Right lung (tissue), 5 donors: ENCODE data around the gene FAM81A. TPM values are rescaled to one million over a fixed set of nuclear protein-coding genes. Genes with fewer than 3 reads are reported as not detected.
"Not testable (repeated sequence)": the region's sequence is repeated elsewhere in the genome, so short reads cannot be mapped to it uniquely, and the experiment has no call there.

Experiments
- DNase-seq, 2 donors: peaks; one replicate each; pipeline ENCODE4 v3.0.0-alpha.2; 2013
- polyA plus RNA-seq, 5 donors: library from polyadenylated mRNA; unstranded; fragments of 120-200 nt; gene quantifications; one replicate each; pipeline versions ENCODE4 v1.2.1 to v1.2.3, GENCODE V29; 2013; ENCODE audit warnings: inconsistent platforms in 1 of 5, low replicate concordance in 1 of 5; ENCODE audit not compliant: insufficient read length in 5 of 5, insufficient read depth in 1 of 5

FAM81A gene
- polyA plus RNA-seq, 5 donors = 2.6 to 4.0 (median 3.1) TPM

DNA sequence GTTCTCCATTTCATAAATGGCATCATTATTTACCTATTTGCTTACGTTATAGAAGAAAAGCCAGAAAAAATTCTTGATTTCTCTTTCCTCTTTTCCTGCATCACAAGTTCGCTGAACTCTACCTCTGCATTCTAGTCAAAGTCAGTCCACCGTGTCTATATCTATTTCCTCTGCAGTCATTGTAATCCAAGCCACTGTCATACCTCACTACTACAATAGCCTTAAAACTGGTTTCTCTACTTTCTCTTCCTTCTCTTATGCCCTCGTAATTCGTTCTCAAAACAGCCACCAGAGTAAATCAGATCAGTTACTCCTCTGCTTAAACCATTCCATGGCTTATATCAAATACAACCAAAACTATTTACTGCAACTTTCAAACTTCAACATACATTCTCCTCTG lies 13.4 kb upstream of the FAM81A start:
- DNase-seq = no peak

DNA sequence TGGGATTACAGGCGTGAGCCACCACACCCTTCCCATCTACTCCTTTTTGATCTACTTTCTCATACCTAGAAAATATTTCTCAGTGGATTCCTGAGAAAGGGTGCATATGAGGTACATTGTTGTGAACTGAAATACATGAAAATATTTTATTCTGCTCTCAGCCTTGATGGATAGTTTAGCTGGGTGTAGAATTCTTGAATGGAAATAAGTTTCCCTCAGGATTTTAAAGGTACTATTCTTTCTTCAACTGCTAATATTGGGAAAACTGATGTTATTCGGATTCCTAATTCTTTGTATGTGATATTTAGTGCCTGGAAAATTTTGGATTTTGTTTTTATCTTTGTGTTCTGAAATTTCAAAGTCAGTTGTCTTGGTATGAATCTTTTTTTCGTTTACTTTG lies 9.1 kb upstream of the FAM81A start:
- not testable (repeated sequence) for DNase-seq

DNA sequence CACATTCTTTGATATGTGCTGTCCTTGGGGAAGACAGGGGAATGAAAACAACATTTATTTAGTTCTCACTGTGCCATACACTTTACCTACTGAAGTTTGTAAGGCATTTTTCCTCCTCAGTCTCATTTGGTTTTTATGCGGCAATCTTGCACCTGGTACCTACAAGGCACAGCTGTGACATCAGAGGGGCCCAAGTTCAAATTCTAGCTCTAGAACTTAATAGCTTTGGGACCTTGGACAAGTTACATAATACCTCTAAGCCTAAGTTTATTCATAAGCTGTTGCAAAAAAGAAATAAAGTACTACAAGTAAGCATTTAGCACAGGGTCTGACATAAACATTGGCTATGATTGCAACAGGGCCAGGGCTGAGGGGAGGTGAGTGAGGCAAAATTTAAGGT lies 5.6 kb upstream of the FAM81A start:
- no peak for DNase-seq

DNA sequence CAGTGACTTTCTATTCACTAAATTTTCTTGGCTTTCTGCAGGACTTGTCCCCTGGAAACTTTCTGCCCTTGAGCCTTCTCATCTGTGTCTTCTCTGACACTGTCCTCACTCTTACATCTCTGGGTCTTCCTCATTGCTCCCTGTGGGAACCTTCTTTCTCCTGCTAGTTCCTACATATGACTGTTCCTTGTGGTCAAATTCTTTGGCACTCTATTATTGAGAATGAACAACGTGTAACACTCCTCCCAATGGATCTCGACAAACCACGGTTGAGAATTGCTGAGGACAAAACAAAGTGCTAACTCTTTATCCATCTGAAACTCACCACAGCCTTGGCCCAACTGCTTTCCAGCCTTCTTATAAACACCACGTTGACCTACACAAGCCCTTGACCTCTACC lies 3.5 kb upstream of the FAM81A start:
- DNase-seq = no peak

DNA sequence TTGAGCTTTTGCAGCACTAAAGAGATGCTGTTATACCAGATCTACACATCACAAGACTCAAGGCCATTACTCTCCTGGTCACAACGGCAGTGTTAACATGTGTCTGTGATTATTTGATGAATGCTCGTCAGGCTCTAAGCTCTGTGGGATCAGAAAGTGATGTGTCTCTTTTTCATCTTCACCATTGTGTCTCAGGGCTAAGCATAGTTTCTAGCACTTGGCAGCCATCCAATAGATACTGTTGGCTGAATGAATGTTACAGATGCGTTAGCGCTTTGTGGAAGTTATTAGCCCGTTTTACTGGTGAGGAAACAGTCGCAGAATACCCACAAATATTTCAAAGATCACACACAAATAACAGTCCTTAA lies 1.2 kb upstream of the FAM81A start:
- no peak for DNase-seq

DNA sequence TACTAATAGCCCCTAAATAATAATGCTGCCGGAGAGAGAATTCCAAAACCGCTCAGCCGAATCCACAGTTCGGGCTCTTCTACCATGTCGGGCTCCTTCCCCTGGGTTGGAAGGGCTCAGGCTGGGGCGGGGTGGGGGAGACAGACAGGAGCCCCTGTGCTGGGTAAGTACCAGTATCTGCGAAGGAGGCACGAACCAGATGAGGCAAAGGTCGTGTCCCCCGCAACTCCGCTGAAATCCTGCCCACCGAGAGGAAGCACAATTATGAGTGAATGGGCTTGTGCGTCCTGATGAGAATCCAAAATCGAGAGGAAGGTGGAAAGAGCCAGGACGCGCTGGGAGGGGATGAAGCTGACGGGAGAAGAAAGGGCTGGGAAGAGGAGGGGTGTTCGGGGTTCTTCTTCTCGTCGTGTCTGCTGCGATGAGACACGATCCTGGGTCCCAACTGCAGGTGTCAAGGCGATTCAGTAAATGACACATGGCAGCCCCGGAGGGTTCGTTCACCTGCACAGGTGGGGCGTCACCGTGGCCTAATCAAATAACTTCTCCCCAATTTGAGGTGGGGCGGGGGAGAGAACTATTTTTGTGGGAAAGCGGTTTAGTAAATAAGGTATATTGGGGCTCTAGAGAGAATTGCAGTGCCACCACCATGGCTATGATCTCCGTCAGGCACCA lies 707 bp upstream of the FAM81A start:
- no peak for DNase-seq

DNA sequence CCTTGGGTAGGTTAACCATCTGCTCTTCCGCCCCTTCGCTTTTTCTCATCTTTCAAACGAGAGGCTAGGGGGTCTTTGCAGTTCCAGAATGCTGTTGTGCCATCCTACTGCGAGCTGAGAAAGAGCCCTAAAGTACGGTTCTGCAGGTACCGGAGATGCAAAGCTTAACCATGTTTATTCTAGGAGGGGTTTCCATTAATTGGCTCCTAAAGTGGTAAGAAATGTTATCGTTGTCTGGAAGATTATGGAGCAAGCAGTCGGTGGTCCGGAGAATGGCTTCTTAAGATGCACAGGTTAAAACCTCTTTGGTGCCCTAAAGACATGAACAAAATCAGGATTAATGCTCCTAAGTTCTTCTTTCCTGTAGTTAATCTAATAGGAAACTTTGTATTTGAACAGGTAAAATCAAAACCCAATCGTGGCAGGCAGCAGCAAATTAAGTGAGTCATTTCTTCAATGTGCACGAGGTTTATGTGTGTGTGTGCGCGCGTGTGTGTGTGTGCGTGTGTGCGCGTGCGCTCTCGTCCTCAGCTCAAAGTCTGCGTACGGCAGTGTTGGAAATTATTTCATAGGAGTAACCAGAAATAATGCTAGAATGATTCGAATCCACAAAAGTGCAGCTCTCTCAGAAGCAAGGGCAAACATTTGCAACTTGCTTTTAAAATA lies 772 bp downstream of the FAM81A start:
- DNase-seq = no peak

DNA sequence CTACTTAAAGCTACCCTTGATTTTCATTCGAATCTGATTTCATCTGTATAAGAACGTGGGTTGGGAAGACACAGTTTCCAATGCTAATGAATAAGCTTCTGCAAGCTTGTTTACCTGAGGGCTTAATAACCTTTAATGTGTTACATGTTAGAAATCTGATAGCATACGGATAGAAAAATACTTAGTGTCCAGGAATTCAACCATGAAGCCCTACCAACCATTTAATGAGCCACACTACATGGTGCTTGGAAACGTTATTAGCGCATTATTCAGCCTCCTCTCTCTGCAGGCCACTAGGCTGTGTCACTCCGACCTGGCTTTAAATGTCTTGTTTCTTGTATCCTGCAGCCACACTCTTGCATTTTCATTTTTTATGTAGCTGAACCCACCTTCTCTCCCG lies 1.6 kb downstream of the FAM81A start:
- DNase-seq = no peak

DNA sequence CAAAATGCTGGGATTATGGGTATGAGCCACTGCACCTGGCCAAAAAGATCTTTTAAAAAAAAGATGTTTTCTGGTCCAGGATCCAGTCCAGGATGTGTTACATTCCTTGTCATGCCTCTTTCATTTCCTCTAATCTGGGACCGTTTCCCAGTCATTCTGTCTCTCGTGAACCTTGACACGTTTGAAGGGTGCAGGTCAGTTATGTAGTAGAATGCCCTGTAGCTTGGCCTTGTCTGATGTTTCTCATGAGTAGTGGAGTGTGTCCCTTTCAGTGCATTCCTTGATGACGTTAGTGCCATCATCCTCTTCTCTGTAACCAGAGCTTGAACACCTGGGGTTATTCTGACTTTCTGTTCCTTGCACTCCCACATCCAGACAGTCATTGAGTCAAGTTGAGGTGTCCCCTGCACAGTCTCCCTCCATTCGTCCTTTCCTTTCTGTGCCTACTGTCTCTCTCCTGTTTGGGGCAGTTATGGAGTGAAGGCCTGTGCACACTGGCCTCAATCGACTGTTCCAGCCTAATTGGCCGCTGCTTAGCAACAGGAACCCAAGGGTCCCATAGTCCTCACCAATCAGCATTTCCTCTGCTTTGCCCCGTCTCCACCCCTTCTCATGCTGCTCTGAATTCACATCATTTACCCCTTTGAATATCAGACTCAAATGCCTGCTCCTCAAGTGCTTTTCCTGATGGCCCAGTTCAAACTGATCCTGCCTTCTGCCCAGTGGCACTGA lies 5.5 kb downstream of the FAM81A start:
- DNase-seq = no peak

DNA sequence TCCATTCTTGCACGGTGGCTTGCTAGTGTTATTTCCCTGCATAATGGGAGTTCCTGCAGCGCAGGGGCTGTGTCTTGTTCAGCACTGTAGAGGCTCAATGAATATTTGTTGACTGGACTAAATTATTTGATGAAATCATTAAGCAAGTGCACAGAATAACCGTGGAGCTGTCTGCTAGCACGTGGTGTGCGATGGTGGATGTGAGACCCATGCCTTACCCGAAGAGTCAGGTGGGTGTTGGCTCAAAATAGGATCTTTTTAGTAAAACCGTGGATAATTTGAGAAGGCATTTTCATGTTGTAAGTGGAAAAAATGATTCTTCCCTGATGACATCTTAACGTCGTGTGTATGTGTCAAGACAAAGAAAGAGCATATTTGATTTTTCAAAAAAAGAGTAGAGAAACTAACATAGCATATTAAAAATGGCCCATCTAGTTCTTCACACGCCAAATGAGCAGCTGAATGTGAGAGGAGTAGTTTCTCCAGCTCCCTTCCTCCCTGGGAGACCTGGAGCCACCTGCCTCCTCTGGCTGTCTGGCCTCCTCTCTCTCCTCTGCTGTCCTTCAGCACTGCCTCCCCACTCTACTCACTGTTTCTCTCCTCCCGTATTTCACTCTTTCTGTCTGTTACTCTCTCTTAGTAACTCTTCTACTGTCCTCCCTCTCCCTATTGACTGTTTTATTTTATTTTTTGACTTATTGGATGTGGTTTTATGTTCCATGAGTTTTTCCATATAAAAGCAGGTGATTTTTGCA lies 6.3 kb downstream of the FAM81A start:
- no peak for DNase-seq

DNA sequence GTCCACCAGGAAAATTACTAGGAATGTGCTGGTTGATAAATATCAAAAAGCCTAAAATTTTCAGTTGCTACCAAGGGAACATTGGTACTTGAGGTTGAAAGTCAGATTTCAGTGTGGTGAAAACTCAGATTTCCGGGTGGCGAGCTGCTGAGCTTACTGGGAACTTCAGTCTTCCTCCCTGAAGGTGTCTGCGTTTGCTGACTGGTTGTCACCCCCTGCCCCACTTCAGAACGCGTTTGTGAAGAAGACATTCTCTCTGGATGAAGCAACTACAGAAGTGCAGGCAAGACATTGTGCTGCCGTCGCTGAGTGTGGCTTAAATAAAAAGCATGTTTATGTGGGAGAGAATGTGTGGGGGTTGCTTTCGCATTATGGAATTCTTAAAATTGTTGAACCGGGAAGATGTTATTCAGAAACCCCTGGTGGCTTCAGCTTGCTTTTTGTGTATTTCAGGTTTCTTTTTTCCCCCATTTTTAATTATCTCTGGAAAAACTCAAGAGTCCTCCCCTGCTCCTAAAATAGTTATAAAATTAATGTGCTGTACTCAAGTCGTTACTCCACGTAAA lies 7.1 kb downstream of the FAM81A start:
- no peak for DNase-seq

DNA sequence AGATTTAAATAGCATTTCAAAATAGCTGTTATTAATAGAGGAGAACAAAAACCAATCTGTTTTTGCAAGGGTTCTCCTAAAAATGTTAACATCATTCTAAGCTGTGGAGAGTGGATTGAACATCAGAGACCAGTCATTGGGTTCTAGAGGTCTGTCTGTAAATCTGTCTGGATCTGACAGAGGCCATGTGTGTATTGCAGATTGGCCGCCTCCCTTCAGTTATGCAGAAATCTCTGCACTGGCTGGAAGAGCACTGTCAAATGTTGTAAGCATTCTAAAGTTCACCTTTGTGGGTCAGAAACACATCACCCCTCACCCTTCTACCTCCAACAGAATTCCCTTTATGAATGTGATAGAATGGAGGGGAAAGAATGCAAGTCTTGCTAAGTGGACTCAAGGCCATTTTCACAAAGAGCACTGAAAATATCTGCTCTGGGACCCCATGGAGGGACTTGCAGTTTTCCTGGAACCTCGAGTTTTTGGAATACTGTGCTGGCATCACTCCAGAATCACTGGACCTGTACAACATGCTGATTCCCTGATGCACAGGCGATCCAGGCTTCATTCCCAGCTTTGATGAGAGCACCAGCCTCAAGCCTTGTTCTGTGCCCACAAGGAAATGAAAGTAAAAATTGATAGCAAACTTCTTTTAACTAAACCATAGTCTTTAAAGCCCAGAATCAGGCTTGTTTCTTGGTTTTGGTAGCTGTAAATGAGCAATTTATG lies 8.4 kb downstream of the FAM81A start:
- DNase-seq = no peak

DNA sequence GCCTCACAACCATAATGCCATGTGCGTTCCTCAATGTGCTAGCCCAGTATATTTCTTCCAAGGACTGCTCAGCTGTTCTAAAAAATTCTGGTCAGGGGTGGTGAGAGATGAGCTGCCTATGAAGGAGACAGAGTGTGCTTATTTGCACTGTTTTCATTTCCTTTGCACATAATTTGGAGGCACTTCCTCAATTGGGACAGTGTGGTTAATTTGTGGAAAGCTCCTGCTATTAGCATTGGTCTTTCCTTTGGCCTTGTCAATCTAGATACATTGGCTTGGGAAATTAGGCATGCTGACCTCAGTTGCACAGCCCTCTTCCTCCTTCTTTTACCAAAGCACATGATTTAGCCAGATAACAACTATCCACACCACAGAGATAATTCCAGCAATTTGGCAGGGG lies 9.4 kb downstream of the FAM81A start:
- no peak for DNase-seq

DNA sequence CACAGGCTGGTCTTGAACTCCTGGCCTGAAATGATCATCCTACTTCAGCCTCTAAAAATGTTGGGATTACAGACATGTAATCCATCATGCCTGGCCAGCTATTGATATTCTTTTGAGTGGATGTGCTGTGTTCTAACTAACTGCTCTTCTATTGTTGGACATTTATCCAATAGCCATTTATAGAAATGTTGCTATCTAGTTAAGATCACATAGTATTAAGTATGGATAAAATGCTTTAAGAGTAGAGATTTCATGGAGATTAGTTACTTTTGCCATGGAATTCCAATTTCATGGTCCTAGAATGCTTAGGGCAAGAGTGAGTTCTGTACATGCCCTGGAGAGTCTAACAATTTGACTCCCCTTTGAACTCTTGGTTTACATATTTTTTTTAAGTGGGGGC lies 10.9 kb downstream of the FAM81A start:
- DNase-seq = no peak

DNA sequence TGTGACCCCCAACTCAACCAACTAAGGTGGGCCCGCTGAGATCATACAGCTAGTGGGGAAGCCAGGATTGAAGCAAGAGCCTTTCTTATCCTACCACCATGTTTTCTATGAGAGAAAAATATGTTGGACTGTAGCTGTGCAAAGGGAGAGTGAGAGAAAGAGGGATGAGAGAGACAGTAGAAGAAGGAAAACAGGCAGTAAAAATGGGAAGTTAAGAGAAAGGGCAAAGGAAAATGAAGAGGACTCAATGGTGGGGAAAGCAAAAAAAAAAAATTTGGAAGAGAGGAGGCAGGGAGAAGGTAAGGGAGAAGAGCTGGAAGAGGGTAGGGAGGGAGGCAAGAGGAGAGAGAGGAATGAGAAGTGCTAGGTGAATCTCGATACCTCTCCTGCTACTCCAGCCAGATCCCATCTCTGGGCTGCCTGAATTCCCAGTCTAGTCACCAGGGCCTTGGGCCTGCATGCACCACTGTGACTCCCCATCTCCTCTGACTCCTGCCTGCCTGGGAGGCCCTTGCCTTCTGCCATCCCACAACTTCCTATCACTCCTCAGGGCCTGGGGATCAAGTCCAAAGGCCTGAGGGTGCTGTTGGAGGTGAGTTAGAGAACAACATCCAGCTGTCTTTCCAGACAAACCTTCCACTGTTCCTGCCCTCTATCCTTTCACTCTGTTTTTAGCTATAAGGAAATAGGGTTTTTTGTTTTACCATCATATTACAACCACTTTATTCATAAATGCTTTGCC lies 15.7 kb downstream of the FAM81A start:
- DNase-seq = no peak

DNA sequence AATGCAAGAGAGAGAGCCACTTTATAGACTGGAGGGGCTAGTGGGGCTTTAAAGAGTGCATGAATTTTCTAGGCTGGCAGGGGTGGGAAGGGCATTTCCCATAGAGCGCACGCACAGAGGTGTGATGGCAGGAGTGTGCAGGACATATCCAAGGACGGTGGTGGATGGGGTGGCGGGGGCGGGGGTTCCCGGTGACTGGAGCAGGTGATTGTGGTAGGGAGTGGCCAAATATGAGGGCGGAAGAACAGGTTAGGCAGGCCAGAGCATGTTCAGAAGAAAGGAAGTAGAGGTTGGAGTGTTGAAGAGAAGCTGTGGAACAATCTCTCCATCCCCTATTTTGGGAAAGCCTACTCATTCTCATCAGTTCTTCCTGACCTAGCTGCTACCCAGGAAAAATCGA lies 18.1 kb downstream of the FAM81A start:
- DNase-seq = no peak

DNA sequence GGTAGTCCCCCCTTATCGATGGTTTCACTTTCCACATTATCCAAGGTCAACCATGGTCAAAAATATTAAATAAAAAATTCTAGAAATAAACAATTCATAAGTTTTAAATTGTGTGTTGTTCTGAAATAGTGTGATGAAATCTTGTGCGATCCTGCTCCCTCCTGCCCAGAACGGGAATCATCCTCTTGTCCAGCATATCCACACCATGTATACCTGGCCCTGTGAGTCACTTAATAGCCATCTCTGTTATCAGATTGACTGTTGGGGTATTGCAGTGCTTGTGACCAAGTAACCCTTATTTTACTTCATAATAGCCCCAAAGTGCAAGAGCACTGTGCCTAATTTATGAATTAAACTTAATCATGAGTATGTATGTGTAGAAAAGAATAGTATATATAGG lies 19.1 kb downstream of the FAM81A start:
- DNase-seq = no peak

DNA sequence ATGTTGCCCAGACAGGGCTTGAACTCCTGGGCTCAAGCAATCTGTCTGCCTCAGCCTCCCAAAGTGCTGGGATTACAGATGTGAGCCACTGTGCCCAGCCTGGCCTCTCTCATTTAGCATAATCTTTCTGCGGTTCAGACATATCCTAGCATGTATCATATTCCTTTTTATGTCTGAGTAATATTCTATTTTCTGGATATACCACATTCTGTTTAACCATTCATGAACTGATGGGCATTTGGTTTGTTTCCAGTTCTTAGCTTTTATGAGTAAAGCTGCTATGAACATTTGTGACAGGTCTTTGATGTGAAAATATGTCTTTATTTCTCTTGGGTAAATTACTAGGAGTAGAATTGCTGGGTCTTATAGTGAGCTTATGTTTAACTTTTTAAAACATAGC lies 23.5 kb downstream of the FAM81A start:
- no peak for DNase-seq

DNA sequence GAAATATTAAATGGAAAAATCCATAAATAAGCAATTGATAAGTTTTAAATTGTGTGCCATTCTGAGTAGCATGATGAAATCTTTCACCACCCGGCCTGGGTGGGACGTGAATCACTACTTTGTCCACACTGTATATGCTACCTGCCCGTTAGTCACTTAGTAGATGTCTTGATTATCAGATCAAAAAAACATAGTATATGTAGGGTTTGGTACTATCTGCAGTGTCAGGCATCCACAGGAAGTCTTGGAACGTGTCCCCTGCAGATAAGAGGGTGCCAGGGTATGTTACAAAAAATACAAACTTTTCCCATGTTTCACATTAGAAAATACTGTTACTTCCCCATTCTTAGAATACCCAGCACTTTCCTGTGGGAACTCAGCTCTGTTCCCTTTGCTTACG lies 35.2 kb downstream of the FAM81A start:
- DNase-seq = no peak

DNA sequence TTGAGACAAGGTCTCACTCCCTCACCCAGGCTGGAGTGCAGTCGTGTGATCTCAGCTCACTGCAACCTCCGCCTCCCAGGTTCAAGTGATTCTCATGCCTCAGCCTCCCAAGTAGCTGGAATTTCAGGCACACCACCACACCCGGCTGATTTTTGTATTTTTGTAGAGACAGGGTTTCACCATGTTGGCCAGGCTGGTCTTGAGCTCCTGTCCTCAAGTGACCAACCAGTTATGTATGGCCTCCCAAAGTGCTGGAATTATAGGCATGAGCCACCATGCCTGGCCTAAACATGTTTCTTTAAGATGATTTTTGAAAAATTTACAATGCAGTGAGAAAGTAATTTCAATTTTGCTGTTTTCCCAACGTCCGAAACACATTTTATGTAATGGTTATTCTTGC lies 37.2 kb downstream of the FAM81A start:
- not testable (repeated sequence) for DNase-seq

DNA sequence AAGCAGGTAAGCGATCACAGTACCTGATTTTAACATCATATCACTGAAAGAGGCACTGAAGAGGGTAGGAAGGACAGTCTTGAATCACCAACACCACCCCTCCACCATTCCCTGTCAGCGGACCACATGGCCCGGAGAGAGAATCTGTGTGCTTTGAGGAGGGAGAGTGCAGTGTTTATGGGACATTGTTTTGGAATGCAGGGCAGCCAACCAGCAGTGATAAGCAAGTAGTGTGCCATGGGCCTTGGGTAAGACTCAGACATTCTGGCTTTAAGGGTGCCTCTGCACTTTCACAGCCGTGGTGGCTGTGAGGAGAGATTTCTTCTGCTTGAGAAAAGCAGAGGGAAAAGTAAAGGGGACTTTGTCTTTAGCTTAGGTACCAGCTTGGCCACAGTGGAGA lies 46.4 kb downstream of the FAM81A start:
- DNase-seq = no peak
